Measurements from ENCODE around the gene ZNF280C. TPM values are rescaled to one million over a fixed set of nuclear protein-coding genes. Genes with fewer than 3 reads are reported as not detected.

The ZNF280C gene
- total RNA-seq, 4 donors from 2014 or later = 2.5 to 5.7 (median 3.7) TPM

GRCh38 chrX:130179170-130179569 is 89.5 kb downstream of the ZNF280C start:
- intact Hi-C loops (cut with DNase I) = no loop called here
- WGBS, 2 donors = 79% methylated on average over 5 of the region's 5 CpGs; no CpG with 5 or more reads in 1 of the 2 donors
- H3K9me3 ChIP-seq = no peaks in the 10 kb centered on the region
- no peaks in the 10 kb centered on the region for H3K27me3 ChIP-seq
- DNase-seq = no peak
- H3K27ac ChIP-seq = no peak overlapping the region
- H3K4me3 ChIP-seq = no peak overlapping the region
- peaks cover 0 to 7% (median 3%) of the 10 kb centered on the region in 3 donors for H3K4me1 ChIP-seq
- H3K36me3 ChIP-seq = no peaks in the 10 kb centered on the region
- TF ChIP-seq CTCF (IDR thresholded peaks at IDR 0.05) (no peak), POLR2A (IDR thresholded peaks at IDR 0.05) (no peak)

- 60 to 87% methylated on average over 4 of the region's 4 CpGs for whole genome bisulfite sequencing, 2 donors
- H3K27me3 ChIP-seq = peaks cover 0 to 7% (median 0%) of the 10 kb centered on the region in 4 donors
- intact Hi-C loops (cut with DNase I) = no loop called here
Observed at GRCh38 chrX:130176942-130177341, 91.8 kb downstream of the ZNF280C start.

GRCh38 chrX:130176354-130176776 is 92.3 kb downstream of the ZNF280C start:
- Histone ChIP-seq H3K36me3 (no peaks in the 10 kb centered on the region), H3K4me1 (peaks cover 0 to 29% (median 3%) of the 10 kb centered on the region in 3 donors), H3K27me3 (peaks cover 0 to 12% (median 0%) of the 10 kb centered on the region in 4 donors), H3K27ac (no peak overlapping the region), H3K9me3 (no peaks in the 10 kb centered on the region), H3K4me3 (no peak overlapping the region)
- intact Hi-C loops (cut with DNase I) = no loop called here
- TF ChIP-seq POLR2A (IDR thresholded peaks at IDR 0.05) = no peak
- TF ChIP-seq CTCF (IDR thresholded peaks at IDR 0.05) = no peak
- no peak for DNase-seq

More at GRCh38 chrX:130176942-130177341, 91.8 kb downstream of the ZNF280C start:
- Histone ChIP-seq H3K9me3 (no peaks in the 10 kb centered on the region), H3K4me1 (peaks cover 0 to 23% (median 3%) of the 10 kb centered on the region in 3 donors), H3K36me3 (no peaks in the 10 kb centered on the region), H3K4me3 (no peak overlapping the region), H3K27ac (no peak overlapping the region)
- no peak for DNase-seq
- TF ChIP-seq CTCF (IDR thresholded peaks at IDR 0.05) (no peak), POLR2A (IDR thresholded peaks at IDR 0.05) (no peak)

GRCh38 chrX:130174937-130175336 is 93.8 kb downstream of the ZNF280C start:
- Histone ChIP-seq H3K9me3 (no peaks in the 10 kb centered on the region), H3K4me1 (peaks cover 0 to 37% (median 3%) of the 10 kb centered on the region in 3 donors), H3K36me3 (no peaks in the 10 kb centered on the region), H3K4me3 (no peak overlapping the region), H3K27me3 (peaks cover 0 to 21% (median 0%) of the 10 kb centered on the region in 4 donors), H3K27ac (peak overlapping the region in 1 of 4 donors; percentile 62)
- TF ChIP-seq CTCF (IDR thresholded peaks at IDR 0.05) (no peak), POLR2A (IDR thresholded peaks at IDR 0.05) (no peak)
- intact Hi-C loops (cut with DNase I) = no loop called here
- DNase-seq = no peak
- 90% methylated on average over 2 of the region's 2 CpGs; no CpG with 5 or more reads in 1 of the 2 donors for WGBS, 2 donors

GRCh38 chrX:130174045-130174704 is 94.5 kb downstream of the ZNF280C start:
- Histone ChIP-seq H3K4me1 (peaks cover 0 to 37% (median 3%) of the 10 kb centered on the region in 3 donors), H3K9me3 (no peaks in the 10 kb centered on the region), H3K36me3 (no peaks in the 10 kb centered on the region), H3K4me3 (no peak overlapping the region), H3K27ac (peak overlapping the region in 3 of 4 donors; percentile 43 to 69 (median 62)), H3K27me3 (peaks cover 0 to 21% (median 0%) of the 10 kb centered on the region in 4 donors)
- no peak for DNase-seq
- intact Hi-C loops (cut with DNase I) = no loop called here
- TF ChIP-seq CTCF (IDR thresholded peaks at IDR 0.05) (no peak), POLR2A (IDR thresholded peaks at IDR 0.05) (no peak)
- 27 to 54% methylated on average over 3 to 10 of the region's 10 CpGs for WGBS, 2 donors
